ENCODE data around the gene TMEM164.

Gene TMEM164

DNA sequence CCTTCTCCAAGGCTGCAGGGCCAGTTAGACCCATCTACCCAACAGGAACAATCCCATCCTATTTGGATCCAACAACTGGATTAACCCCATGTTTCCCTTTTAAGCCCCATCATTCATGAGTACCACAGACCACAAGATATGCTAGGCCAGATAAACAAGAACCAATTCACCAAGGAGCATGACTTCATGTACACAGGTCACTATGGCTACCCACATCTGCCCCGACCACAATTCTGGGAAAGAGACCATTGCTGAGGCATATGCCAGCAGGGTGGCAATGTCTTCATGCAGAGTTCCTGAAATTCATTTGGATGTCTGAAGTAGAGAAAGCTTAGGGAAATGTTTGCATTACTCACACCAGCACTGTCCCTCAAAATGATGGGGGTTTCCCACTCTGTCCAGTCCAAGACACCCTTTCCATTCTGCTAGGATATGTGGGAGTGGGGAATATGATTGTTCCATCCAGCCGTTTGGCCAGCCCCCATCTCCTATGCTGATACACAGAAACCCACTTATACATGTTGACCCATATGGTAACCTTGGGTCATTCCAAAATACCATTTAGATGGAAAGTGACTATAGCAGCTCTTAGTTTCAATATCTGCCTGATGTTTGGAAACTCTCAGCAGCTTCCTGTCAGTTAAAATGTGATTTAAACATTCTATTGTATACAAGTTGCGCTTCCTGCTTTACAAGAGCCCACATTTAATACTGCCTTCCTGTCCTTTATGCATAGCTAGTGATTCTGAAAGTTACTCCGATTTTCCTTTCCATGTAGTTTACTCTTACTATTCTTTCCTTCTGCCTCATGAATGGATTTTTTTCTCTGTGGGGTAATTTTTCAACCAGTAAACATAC is 186.0 kb downstream of the TMEM164 start:
- in situ Hi-C loops (cut with HindIII; ENCODE audit: low sequenced_read_pairs), result no loop called here

DNA sequence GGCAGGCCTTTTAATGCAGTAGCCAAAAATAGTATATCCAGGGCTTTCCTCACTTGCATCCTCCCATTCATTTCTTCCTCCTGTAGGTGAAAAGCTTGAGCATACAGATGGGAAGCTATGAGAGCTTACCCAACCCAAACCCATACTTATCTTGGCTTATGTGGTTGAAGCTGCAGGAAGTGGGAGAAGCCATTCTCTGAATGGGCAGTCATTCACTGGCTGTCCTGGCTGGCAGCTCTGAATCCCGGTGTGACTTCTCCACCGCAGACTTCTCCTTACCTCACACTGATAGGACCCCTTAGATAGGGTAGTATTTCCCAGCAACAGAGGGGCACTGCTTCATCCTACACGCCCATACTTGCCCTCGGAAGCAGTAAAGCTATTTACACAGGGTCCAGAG is 189.6 kb downstream of the TMEM164 start:
- in situ Hi-C loops (cut with HindIII; ENCODE audit: low sequenced_read_pairs), result no loop called here

DNA sequence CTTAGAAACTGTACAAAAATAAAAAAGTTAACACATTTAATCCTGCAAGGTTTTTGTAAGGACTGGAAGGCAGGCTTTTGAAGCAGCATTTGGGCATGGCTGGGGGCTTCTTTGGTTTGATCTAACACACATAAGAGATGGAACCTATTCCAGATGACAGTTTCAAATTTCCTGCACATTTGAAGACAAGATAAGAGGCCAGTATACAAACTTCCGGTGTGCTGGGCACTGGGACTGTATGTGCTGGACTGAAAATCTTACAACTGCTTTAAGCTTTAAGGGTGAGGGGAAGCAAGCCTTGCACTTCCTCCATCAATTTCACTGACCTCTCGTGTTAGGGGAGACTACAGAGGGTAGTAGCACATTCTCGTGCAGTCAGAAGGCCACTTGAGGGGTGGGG is 192.1 kb downstream of the TMEM164 start:
- in situ Hi-C loops (cut with HindIII; ENCODE audit: low sequenced_read_pairs), result no loop called here

DNA sequence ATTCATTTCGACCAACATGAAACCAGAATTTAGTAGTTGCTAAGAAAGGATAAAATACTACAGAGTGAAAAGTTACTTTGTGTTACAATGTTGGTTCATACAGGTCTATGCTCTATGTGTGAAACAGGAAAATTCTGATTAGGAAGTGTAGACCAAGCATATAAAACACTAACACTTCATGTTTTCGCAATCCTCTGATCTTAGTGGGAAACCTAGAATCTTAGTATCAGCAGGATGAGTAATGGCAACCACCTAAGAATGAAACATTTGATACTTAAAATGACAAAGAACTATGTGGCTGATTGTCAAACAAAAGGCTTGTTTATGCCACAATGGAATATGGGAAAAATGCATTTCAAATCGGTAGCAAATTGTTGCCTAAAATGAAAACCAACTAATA is 198.9 kb downstream of the TMEM164 start:
- in situ Hi-C loops (cut with HindIII; ENCODE audit: low sequenced_read_pairs), result no loop called here

DNA sequence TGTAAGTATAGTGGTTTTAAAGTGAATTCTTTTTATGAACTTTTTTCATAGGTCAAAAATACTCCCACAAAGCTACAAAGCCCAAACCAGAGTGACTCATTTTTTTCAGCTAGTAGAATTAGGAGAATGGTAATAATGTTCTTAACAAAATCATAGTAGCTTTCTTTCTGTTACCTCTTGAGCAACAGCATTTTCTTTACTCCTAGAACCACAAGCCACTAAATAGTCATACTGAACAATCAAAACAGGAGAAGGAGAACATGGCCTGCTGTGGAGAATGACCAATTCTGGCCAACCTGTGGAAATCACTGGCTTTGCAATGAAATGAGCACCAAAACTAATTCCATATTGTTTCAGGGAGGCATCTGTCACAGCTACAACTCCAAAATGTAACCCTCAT is 202.1 kb downstream of the TMEM164 start:
- in situ Hi-C loops (cut with HindIII; ENCODE audit: low sequenced_read_pairs), result no loop called here

DNA sequence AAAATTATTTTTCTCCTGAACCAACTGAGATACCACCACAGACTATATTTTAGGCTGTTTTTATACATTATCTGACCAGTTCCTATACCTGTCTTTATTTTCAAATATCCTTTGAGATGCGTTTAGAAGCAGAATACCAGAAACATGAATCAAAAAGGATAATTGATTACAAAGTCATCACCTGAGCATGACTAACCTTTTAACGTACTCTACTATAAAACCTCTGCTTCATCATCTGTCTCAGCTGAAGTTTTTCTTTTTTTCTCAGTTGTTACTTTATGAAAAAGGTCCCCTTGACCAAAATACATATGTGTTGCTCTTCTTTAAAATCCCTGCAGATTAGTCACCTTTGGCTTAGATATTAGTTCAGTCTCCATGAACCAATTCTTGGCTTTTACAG is 205.2 kb downstream of the TMEM164 start:
- in situ Hi-C loops (cut with HindIII; ENCODE audit: low sequenced_read_pairs), result no loop called here

DNA sequence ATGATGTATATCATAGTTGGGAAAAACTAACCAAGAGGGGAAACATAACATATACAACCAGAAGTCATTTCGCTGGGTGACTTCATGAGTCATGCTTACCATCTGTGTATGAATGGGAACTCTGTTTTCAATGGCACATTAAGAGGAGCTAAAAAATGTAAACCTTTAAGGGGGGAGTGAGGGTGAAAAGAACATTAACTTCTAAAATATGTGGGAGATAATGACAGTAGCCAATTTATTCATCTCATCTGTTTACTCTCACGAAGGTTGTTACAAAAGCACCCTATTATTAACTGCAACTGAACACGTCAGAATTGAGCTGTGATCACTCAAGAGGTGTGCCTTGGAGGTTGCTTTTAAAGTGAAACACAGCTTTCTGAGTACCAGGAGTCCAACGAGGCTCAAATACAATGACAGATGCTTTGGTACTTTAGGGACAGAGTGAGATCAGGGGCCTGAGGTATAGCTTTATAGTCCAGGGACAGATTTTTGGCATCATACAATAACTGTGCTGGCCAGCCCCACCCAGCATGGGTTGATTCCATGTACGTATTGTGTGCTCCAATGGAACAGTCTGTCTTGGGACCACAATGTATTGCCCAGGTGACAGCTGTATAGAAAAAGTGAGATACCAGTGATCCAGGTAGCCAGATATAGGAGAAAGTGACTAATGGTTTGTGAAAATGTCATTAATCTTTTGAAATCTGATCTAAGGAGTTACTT is 207.7 kb downstream of the TMEM164 start:
- in situ Hi-C loops (cut with HindIII; ENCODE audit: low sequenced_read_pairs), result no loop called here

DNA sequence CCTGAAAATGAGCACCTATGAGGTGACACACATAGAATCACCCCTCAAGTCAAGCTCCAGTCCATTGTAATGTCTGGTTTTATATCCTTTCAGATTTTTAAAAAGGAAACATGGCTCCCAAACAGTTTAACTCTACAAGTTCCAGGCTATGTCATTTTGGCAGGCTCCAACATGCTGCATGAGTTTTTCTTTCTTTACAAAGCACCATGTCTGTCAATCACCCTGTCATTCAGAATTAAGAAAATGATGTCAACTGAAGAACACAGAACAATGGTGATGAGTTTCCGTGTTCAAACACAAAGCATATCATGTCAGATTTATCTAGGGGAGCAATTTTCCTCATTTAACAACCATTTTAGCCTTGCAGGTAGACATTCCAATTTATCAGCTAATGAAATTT is 208.4 kb downstream of the TMEM164 start:
- in situ Hi-C loops (cut with HindIII; ENCODE audit: low sequenced_read_pairs), result no loop called here

DNA sequence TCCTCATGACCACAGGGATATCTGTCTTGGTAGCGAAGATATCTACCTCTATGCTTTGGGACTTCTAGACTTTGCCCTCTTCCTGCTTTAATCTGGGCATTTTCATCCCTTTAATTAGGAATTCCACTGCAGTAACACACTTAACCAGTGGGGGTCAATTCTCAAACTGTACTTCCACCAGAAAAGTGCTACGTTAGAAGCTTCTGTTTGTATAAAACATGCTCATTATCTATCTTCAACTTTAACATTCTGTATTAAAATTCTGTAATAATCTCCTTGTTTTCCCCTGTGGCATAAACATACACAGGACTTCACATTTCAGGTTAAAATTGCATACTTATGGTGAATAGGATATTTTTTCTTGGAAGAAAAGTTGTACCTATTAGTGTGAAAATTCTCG is 209.4 kb downstream of the TMEM164 start:
- in situ Hi-C loops (cut with HindIII; ENCODE audit: low sequenced_read_pairs), result no loop called here

DNA sequence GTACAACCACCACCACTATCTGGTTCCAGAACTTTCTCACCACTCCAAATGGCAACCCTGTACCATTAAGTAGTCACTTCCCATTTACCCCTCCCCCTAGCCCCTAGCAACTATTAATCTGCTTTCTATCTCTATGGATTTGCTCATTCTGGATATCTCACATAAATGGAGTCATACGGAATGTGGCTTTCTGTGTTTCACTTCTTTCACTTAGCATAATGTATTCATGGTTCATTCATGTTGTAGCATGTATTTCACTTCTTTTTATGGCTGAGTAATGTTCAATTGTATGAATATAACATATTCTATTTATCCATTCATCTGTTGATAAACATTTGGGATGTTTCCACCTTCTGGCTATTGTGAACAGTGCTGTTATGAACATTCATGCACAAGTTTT is 210.3 kb downstream of the TMEM164 start:
- in situ Hi-C loops (cut with HindIII; ENCODE audit: low sequenced_read_pairs), result no loop called here

DNA sequence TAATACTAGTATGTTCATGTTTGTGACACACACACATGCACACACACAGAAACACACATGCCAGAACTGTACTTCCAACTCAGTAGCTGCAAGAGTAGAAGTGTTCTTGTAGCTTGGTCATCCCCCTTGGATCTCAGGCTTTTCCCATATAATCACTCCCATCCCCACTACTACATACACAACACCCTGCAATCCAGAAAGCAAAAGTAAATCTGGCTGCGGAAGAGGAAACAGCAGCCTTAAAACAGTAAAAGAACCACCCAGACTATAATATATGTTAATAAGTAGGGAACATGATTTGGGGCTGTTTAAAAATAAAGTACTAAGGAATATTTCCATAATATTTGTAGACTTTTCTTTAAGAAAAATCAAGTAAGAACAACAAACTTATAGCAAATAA is 211.8 kb downstream of the TMEM164 start:
- in situ Hi-C loops (cut with HindIII; ENCODE audit: low sequenced_read_pairs), result no loop called here

DNA sequence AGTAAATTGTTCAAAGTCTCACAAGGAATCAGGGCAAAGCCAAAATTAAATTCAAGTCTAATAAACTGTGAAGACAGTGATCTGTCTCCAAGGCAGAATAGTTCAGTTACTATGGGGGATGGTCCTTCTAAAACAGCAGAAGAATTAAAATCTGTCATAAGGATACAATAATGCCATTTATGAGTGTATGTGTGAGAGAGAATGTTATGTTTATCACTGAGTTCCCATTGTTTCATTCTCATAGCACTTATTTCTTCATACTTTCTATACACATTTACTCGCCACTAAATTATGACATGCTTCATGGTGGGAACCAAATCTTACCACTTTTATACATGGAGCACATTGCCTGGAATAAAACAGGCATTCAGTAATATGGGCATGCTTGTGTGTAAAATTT is 212.5 kb downstream of the TMEM164 start:
- in situ Hi-C loops (cut with HindIII; ENCODE audit: low sequenced_read_pairs), result no loop called here

DNA sequence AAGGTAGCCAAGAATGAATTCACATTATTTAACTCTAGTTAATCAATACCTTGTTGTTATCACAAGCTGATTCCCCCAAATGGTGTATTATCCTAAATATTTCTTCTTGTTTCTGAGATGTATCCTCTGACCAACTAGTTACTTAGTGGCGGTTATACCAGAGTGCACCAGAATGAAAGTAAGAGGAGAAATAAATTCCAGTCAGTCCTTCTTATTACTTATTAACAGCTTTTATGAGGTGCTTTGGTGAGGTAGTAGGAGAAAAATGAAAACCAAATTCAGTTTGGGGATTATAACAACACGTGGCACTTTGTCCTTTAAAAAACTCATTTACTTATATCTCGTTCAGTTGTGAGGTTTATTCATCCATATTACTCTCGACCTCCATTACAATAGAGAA is 213.1 kb downstream of the TMEM164 start:
- in situ Hi-C loops (cut with HindIII; ENCODE audit: low sequenced_read_pairs), result no loop called here

DNA sequence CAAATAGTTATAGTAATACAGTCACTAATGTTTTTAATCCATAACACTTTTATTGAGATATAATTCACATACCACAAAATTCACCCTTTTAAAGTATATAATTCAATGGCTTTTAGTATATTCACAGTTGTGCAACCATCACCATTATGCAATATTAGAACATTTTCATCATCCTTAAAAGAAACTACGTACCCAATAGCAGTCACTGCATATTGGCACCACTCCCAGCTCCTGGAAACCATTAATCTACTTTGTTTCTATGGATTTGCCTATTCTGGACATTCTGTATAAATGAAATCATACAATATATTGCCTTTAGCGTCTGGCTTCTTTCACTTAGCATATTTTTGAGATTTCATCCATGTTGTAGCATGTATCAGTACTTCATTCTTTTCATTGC is 215.7 kb downstream of the TMEM164 start:
- in situ Hi-C loops (cut with HindIII; ENCODE audit: low sequenced_read_pairs), result no loop called here

DNA sequence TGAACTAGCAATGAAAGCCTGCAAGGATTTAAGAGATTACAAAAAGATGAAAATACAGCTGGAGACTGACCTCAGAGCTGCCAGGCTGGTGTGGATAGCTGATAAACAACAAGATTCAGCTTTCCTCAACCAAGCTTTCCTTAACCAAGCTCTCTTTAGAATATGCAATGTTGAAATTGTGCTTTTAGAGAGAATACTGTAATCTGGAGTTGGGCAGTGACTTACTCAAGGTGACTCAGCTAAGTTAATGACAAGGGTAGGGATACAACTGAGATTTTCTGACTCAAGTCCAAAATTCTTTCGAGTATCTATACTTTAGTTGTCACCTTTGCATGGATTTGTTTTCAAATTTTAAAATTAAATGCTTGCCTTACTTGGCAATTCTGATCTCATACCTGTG is 217.0 kb downstream of the TMEM164 start:
- in situ Hi-C loops (cut with HindIII; ENCODE audit: low sequenced_read_pairs), result no loop called here

DNA sequence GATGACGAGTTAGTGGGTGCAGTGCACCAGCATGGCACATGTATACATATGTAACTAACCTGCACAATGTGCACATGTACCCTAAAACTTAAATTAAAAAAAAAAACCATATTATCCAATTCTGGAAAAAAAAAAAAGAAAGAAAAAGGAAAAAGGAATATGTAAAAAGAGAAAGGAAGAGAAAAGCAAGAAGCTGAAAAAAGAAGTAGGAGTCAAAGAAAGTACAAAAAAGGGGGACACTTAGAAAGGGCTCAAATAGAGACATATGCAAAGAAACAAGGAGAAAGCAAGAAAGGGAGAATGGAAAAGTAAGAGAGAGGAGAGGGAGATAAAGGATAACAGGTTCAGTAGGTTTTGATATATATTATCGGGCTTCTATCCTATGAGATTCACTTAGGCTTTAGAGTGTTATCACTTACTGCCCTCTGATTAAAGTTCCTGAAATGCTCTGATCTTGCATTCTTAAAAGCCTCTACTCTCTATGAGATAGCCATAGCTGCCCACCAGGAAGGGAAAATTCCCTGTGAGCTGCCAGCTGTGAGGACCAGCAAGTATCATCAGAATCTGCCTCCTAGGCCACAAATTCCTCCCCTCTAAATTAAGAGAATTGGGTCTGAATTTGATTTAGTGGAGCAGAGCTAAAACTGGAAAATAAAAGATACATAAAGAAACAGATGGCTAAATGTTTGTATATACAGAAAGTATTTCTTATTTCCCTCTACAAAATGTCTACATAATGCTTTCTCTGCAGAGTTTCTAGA is 219.8 kb downstream of the TMEM164 start:
- in situ Hi-C loops (cut with HindIII; ENCODE audit: low sequenced_read_pairs), result no loop called here

DNA sequence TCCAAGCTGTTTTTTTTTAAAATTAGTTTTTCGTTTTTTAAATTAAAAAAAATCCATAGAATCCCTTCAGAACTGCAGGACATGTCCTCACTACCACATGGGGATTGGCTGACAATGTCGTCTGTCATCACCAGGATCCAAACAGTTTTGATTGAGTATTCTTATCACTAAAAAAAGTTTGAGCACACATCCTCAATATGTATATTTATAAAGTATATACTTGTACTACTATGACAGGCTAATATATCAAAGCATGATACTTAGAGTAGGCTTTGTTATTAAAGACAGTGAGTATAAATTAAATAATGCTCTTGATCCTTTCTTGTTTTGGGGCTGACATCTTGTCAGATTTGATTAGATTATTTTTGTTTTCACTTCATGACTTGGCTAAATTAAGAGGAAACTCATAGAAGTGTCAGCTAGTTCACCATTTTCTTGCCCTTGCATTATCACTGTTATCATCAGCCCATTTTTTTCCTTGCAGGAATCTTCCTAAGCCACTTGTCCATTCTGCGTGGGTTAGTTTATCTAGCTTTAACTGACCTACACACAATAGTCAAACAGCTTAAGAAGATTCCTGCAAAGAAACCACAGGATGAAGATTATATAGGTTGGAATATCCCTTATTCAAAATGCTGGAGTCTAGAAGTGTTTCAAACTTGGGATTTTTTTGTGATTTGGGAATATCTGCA is 222.2 kb downstream of the TMEM164 start:
- in situ Hi-C loops (cut with HindIII; ENCODE audit: low sequenced_read_pairs), result no loop called here

DNA sequence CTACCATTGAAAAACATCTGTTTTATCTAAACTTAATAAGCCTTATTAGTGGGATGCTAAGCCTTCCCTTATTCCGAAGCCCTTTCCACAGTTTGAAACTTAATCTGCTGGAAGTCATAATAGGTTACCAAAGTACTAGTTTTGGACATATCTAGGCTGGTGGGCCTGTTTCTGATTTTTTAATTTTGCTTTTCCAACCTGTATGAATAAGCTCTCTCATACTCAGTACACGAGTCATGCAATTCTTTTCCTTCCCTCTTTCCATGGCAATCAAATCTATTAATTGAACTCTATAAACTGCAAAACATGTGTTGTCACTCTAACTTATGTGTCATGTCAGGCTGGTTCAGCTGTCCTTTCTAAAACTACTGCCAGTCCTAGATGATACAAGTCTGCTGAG is 224.0 kb downstream of the TMEM164 start:
- in situ Hi-C loops (cut with HindIII; ENCODE audit: low sequenced_read_pairs), result no loop called here
